GM19043 (cell line): ENCODE data around the gene LRP1B.

Source experiments
- ATAC-seq: cut with Tn5 transposase; IDR thresholded peaks from one replicate; pipeline ENCODE4 v1.9.1; 2021; ENCODE audit warnings: low read depth; ENCODE audit not compliant: unreplicated experiment

Gene LRP1B

DNA sequence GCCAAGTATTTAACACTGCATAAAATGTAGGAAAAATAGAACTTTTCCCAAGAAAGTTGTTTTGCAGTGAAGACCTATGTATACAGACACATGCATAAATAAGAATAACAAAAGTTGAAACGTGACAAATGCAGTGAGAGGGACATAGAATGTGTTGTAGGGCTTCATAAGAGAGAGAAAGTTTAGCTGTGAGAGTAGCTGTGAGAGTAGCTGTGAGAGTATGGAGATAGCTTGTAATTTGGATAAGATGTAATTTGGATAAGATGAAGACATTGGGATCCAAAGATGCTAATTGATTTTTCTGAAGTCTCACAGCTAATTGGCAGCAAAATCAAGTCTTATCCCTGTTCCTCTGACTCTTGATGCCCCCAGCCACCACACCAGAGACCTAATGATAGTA, 170.9 kb downstream of the LRP1B start:
- no peak for ATAC-seq

- no peak for ATAC-seq
These were observed 171.8 kb downstream of the LRP1B start for GRCh38 chr2:141959016-141959415.

DNA sequence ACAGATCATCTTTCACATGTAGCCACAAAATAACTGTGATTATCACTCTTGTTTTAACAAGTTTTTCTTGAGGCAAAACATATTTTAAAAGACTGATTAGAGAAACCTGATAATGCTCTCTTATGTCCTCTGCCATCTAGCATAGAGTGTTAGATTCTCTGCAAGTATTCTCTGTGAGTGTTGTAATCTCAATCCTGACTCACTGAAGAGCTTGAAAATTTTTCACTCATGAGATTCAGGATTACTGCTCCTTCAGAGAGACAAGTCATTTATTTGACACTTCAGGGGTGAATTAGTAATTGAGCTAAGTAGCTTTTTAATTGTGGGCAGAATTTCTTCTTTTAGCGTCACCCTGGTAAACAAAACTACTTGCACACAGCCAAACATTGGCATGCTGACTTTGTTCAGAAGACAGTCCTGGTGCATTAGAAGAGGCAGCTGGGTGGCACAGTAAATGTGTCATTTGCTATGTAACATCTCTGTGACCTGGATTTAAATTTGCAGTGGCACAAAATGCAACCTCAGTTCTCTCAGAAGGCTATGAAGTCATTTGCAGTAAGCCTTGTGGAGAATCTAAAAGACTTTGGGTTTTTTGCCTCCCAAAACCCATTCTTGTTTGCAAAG, 172.9 kb downstream of the LRP1B start:
- ATAC-seq = no peak

DNA sequence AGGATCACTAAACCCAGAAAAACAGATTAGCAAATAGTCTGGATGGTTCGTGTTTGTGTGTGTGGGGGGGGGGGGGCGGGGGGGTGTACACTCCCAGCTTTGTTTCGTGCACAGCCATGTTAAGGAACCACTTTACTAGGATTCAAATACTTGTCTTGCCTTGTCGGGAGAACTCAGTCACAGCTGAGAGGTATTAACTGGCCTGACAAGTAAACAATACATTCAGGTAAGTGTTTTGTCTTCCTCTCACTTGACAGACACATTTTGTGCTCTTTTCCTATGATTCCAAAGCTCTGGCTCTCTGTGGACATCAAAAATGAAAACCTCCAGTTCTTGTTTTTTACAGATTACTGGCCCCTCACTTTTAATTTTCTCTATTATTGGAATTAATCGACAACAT, 173.5 kb downstream of the LRP1B start:
- ATAC-seq = no peak

GRCh38 chr2:141947396-141948114, 183.3 kb downstream of the LRP1B start:
- no peak for ATAC-seq

GRCh38 chr2:141946016-141946415, 184.8 kb downstream of the LRP1B start:
- ATAC-seq = no peak

DNA sequence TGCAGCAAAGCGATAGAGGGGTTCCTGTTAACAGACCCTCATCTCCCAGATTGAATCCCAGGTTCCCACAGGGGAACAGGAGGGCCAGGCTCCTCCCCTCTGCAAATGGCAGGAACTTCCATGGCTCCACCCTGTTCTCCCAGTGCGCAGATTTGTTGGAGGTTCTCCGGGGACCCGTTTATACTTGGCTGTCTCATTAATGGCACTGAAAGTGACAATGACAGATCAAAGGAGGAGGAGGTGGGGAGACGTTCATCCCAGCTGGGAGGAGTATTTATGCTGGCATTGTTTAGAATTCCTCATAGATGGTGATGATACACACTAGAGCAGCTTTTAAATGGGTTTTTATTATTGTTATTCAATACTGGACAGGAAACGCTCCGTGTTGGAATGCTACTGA, 186.9 kb downstream of the LRP1B start:
- no peak for ATAC-seq

GRCh38 chr2:141942006-141942789, 188.6 kb downstream of the LRP1B start:
- no peak for ATAC-seq

DNA sequence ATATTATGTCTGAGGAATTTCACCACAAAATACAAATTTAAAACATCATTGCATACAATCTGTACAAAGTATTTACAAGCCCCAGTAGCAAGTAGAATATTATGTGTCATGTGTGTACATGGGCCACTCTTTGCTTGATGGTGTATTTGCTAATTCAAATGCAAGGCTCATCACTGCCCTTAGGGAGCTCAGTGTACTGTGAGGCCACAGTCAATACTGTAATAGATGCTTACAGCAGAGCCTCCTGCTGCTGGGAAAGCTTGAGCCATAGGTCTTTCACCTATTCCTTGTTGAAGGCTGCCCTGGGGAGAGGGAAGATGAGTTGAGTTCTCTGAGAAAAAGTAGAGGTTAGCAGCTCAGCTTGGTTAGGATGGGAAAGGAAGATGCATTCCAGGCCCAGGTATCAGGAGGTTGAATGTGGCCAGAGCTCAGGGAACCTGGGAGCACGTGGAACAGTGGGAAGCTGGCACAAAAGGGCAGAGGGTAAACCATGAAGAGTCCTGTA, 189.6 kb downstream of the LRP1B start:
- no peak for ATAC-seq

GRCh38 chr2:141940709-141941108, 190.1 kb downstream of the LRP1B start:
- ATAC-seq = no peak

DNA sequence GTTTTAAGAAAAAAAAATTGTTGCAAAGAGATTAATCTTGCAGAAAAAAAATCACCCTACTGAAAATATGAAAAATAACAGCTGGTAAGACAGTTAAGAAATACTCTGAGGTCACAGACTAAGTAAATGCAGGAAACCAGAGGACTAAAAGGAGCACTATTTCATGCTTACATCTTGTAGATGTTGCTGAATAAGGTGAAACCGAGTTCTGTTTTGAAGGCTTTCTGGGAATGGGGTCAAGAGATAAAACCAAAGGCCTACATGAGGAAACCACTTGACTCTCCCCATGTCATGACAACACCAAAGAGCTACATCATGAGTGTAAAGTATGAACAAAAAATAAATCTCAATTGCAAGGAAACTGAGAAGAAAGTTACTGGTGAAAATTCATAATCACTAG, 197.6 kb downstream of the LRP1B start:
- ATAC-seq = no peak

DNA sequence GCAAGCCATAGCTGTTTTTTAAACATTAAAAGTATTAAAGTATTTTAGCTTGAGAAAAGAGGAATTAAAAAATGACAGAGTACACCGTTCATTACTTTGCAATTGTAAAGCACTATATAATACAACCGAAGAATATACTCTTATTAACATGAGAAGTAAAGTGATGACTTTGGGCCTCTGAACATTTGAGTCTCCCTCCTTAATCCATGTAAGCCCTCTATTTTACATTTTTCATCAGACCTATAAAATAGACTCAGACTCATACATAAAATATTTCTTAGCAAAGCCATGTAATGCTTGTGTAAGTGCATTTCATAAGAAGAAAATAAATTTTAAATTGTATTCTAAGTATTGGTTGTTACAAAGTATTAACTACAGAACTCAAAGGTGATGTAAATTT, 198.6 kb downstream of the LRP1B start:
- ATAC-seq = no peak

DNA sequence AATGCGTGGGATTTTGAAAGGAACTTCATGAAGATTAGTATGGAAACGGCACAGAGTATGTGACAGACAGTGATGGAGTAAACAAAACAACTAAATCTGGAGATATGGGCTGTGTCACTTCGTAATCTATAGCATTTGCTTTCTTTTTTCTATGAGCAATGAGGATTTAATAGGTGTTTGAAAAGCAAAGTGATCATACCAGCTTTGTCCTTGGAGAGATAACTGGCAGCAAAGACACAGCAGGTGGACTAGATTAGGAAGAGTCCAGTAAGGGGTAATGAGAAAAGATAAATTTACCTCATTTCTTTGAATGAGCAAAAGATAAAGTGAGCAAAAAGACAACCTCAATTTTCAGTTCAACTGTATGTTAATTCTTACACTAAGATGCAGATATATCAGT, 199.0 kb downstream of the LRP1B start:
- ATAC-seq = no peak

GRCh38 chr2:141930803-141931202, 200.0 kb downstream of the LRP1B start:
- ATAC-seq = no peak

DNA sequence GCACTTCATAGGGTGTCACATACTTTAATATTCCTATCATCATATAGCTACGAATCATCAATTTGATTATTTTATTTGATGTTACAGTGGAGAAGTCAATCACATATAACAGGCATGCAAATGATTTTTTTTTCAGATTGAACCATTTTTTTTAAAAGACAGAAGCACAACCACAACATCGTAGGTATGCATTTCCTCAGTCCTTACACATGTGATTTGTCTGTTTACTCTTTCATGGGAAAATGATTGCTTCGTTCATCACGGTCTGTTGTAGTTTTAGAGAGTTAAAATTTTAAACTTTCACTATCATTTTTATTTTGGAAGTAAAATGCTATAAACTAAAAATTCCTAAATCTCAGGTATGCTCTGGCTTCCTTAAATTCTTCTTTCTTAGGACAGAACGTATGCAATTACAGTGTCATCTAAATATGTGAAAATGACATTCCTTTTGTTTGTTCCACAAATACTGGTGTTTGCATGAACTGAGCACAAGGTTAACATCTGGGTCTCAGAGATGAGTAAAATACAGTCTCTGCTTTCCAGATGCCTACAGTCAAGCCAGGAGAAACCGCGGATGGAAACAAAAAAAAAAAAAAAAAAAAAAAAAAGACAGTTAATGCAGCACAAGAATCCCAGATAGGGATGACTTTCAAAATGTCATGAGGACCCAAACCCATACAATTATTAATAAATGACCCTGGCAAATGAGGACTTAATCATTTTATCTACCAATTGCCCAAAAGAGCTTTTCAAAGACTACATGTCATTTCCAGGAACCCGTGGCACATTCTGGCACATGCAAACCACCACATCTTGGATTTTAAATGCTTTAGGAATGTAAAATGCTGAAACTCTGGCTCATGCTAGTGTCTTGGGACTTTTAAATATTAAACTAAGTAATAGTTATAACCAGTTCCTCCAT, 201.2 kb downstream of the LRP1B start:
- no peak for ATAC-seq

- ATAC-seq = no peak
These were observed 202.3 kb downstream of the LRP1B start for GRCh38 chr2:141928476-141928875.

GRCh38 chr2:141927536-141927935, 203.3 kb downstream of the LRP1B start:
- ATAC-seq = no peak

DNA sequence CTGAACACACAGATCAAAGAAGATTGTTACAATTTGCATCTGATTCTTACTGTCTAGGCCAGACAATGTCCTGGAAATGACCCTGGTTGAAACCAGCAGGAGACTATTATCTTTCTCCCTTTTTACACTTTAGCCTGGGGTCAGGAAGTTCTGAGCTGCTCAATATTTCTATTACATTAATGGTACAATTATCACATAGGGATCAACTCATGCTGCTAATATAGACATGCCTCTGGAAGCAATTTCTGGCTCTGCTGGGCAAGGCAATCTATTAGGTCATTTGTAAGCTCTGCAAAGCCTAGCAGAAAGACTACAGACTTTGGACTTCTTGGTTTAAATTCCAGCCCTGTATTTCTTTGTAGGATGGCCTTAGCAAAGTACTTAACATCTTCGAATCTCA, 205.3 kb downstream of the LRP1B start:
- no peak for ATAC-seq

GRCh38 chr2:141923657-141924056, 207.2 kb downstream of the LRP1B start:
- no peak for ATAC-seq

GRCh38 chr2:141911485-141912066, 219.2 kb downstream of the LRP1B start:
- peak; percentile 72 for ATAC-seq
